H9 (cell line): ENCODE results near the gene NXPH4. TPM values are rescaled to one million over a fixed set of nuclear protein-coding genes. Genes with fewer than 3 reads are reported as not detected.
A peak's percentile ranks its signal among the peaks of the same experiment; 100 is the strongest.

Experiments
- DNase-seq: peaks from one replicate; pipeline ENCODE4 v3.0.0-alpha.2; 2017
- H2AFZ ChIP-seq: one replicate; pipeline ENCODE4 v1.6.1; 2013; ENCODE audit warnings: mild to moderate bottlenecking, low read length, control low read depth, moderate library complexity
- H2AK5ac ChIP-seq: 2 replicates; pipeline ENCODE4 v1.6.1; 2013; ENCODE audit warnings: low read length, control low read depth, mixed read lengths; ENCODE audit not compliant: insufficient read length
- H2BK120ac ChIP-seq: one replicate; pipeline ENCODE4 v1.6.1; 2013; ENCODE audit warnings: low read depth, mild to moderate bottlenecking, low read length, control low read depth, inconsistent platforms; ENCODE audit not compliant: poor library complexity, severe bottlenecking
- H2BK12ac ChIP-seq: 2 replicates; pipeline ENCODE4 v1.6.1; 2013; ENCODE audit warnings: low read length, control low read depth, mixed read lengths, low read depth; ENCODE audit not compliant: insufficient read length
- H2BK15ac ChIP-seq: 2 replicates; pipeline ENCODE4 v1.6.1; 2013; ENCODE audit warnings: low read depth, low read length, control low read depth
- H2BK20ac ChIP-seq: one replicate; pipeline ENCODE4 v1.6.1; 2013; ENCODE audit warnings: low read depth, mild to moderate bottlenecking, low read length, control low read depth, inconsistent platforms; ENCODE audit not compliant: poor library complexity, severe bottlenecking
- H2BK5ac ChIP-seq: 2 replicates; pipeline ENCODE4 v1.6.1; 2013; ENCODE audit warnings: low read length, control low read depth, mixed read lengths; ENCODE audit not compliant: insufficient read length
- H3K14ac ChIP-seq: 2 replicates; pipeline ENCODE4 v1.6.1; 2013; ENCODE audit warnings: low read length, control low read depth; ENCODE audit not compliant: insufficient read depth
- H3K18ac ChIP-seq: 2 replicates; pipeline ENCODE4 v1.6.1; 2013; ENCODE audit warnings: low read depth, mild to moderate bottlenecking, mixed read lengths, low read length, control low read depth; ENCODE audit not compliant: insufficient read length
- H3K23ac ChIP-seq: 2 replicates; pipeline ENCODE4 v1.6.1; 2013; ENCODE audit warnings: low read length, control low read depth, mixed read lengths, low read depth; ENCODE audit not compliant: insufficient read length
- H3K23me2 ChIP-seq: 2 replicates; pipeline ENCODE4 v1.6.1; 2013; ENCODE audit warnings: low read depth, mild to moderate bottlenecking, mixed read lengths, low read length, control low read depth; ENCODE audit not compliant: insufficient read length, poor library complexity, severe bottlenecking
- H3K27ac ChIP-seq: 2 replicates; pipeline ENCODE4 v1.5.1; 2013; ENCODE audit warnings: low read length, control low read depth, mixed read lengths, low read depth; ENCODE audit not compliant: insufficient read length
- H3K27me3 ChIP-seq: 2 replicates; pipeline ENCODE4 v1.6.1; 2013; ENCODE audit warnings: low read length, control low read depth, inconsistent platforms; ENCODE audit not compliant: insufficient read depth
- H3K4ac ChIP-seq: 2 replicates; pipeline ENCODE4 v1.6.1; 2013; ENCODE audit warnings: low read depth, mild to moderate bottlenecking, control low read depth, inconsistent platforms, low read length, moderate library complexity
- H3K4me1 ChIP-seq: 2 replicates; pipeline ENCODE4 v1.6.1; 2013; ENCODE audit warnings: low read length, control low read depth, inconsistent platforms; ENCODE audit not compliant: insufficient read depth
- H3K4me2 ChIP-seq: 2 replicates; pipeline ENCODE4 v1.6.1; 2013; ENCODE audit warnings: low read length, control low read depth, mixed read lengths; ENCODE audit not compliant: insufficient read length, insufficient read depth
- H3K56ac ChIP-seq: 2 replicates; pipeline ENCODE4 v1.6.1; 2013; ENCODE audit warnings: low read depth, mild to moderate bottlenecking, mixed read lengths, low read length, control low read depth; ENCODE audit not compliant: insufficient read length
- H3K79me1 ChIP-seq: 2 replicates; pipeline ENCODE4 v1.6.1; 2013; ENCODE audit warnings: low read depth, mild to moderate bottlenecking, moderate library complexity, low read length, control low read depth, inconsistent platforms; ENCODE audit not compliant: insufficient read depth, poor library complexity, severe bottlenecking
- H3K79me2 ChIP-seq: 2 replicates; pipeline ENCODE4 v1.6.1; 2013; ENCODE audit warnings: low read length, control low read depth, inconsistent platforms; ENCODE audit not compliant: insufficient read depth
- H3K9ac ChIP-seq: 2 replicates; pipeline ENCODE4 v1.6.1; 2013; ENCODE audit warnings: low read length, control low read depth, mixed read lengths; ENCODE audit not compliant: insufficient read length; ENCODE audit errors: extremely low read depth
- H3K9me3 ChIP-seq: one replicate; pipeline ENCODE4 v1.6.1; 2013; ENCODE audit warnings: low read depth, low read length, inconsistent platforms; ENCODE audit not compliant: control insufficient read depth
- H3T11ph ChIP-seq: one replicate; pipeline ENCODE4 v1.6.1; 2013; ENCODE audit warnings: mild to moderate bottlenecking, low read length, control low read depth, inconsistent platforms
- H4K20me1 ChIP-seq: one replicate; pipeline ENCODE4 v1.6.1; 2013; ENCODE audit not compliant: control insufficient read depth, insufficient read length, insufficient read depth
- H4K5ac ChIP-seq: 2 replicates; pipeline ENCODE4 v1.6.1; 2013; ENCODE audit warnings: low read depth, mild to moderate bottlenecking, mixed read lengths, low read length, control low read depth; ENCODE audit not compliant: insufficient read length
- H4K8ac ChIP-seq: replicated peaks from 2 replicates; pipeline ENCODE4 v1.6.1; 2013; ENCODE audit warnings: low read length, control low read depth, mixed read lengths, low read depth; ENCODE audit not compliant: insufficient read length
- H4K91ac ChIP-seq: 2 replicates; pipeline ENCODE4 v1.6.1; 2013; ENCODE audit warnings: low read depth, mild to moderate bottlenecking, moderate library complexity, mixed read lengths, low read length, control low read depth; ENCODE audit not compliant: insufficient read length
- H3K27ac Mint-ChIP-seq, 3 experiments: 2 replicates in 2 of 3; 3 replicates in 1 of 3; pipeline ENCODE4 v1.8.0; 2020 to 2021; ENCODE audit warnings: mixed read lengths in 3 of 3, mild to moderate bottlenecking in 1 of 3, moderate library complexity in 1 of 3
- H3K27me3 Mint-ChIP-seq: 2 replicates; pipeline ENCODE4 v1.8.0; 2021; ENCODE audit warnings: low read depth, mild to moderate bottlenecking, moderate library complexity, mixed read lengths
- H3K36me3 Mint-ChIP-seq, 3 experiments: 2 replicates in 2 of 3; 3 replicates in 1 of 3; pipeline ENCODE4 v1.8.0; 2020 to 2021; ENCODE audit warnings: low read depth in 3 of 3, mixed read lengths in 3 of 3; ENCODE audit not compliant: insufficient read depth in 1 of 3
- H3K4me1 Mint-ChIP-seq, 2 experiments: 2 replicates each; pipeline ENCODE4 v1.8.0; 2020; ENCODE audit warnings: mixed read lengths in 2 of 2
- H3K4me3 Mint-ChIP-seq, 2 experiments: 2 replicates in 1 of 2; 3 replicates in 1 of 2; pipeline ENCODE4 v1.8.0; 2020 to 2021; ENCODE audit warnings: mild to moderate bottlenecking in 2 of 2, mixed read lengths in 2 of 2, moderate library complexity in 1 of 2
- H3K9me3 Mint-ChIP-seq, 2 experiments: 2 replicates in 1 of 2; 3 replicates in 1 of 2; pipeline ENCODE4 v1.8.0; 2020; ENCODE audit warnings: mild to moderate bottlenecking in 2 of 2, mixed read lengths in 2 of 2, moderate library complexity in 1 of 2
- CTCF ChIP-seq: fragments of 200-600 bp; sonication (generic); conservative IDR thresholded peaks from 3 replicates; pipeline ENCODE4 v1.8.0; 2021; ENCODE audit warnings: antibody characterized with exemption, mild to moderate bottlenecking
- WGBS: extraction: QIAGEN DNeasy Blood & Tissue Kit; methylation state at CpG from one replicate; pipeline ENCODE4 v1.1.7; 2013; ENCODE audit warnings: missing lambda C conversion rate, low lambda C conversion rate, mixed read lengths; ENCODE audit not compliant: insufficient read length; ENCODE audit errors: extremely low coverage; 5-methylcytosine and 5-hydroxymethylcytosine counted together
- total RNA-seq: library from RNA; stranded (reverse); gene quantifications from 2 replicates; pipeline ENCODE4 v1.2.1, GENCODE V29; 2021

Gene NXPH4
- total RNA-seq, 1 experiment from 2014 or later: 2.1 TPM

GRCh38 chr12:57181561-57182155, 34.9 kb upstream of the NXPH4 start:
- Mint-ChIP-seq H3K36me3 (peaks cover 50 to 92% (median 91%) of the 10 kb centered on the region in 3 experiments; a peak in 6 of 7 replicates), H3K27ac (peak overlapping the region in 2 of 3 experiments; percentile 30 to 32; a peak in 3 of 7 replicates)
- WGBS: no CpG with 5 or more reads among the region's 5 CpGs

More at GRCh38 chr12:57181561-57182155, 34.9 kb upstream of the NXPH4 start:
- Histone ChIP-seq H3K4me2 (no peak overlapping the region), H2AFZ (no peak overlapping the region), H3K14ac (no peak overlapping the region), H3K18ac (no peak overlapping the region), H3K79me1 (no peaks in the 10 kb centered on the region), H4K20me1 (no peaks in the 10 kb centered on the region), H3K23me2 (no peaks in the 10 kb centered on the region), H3K27me3 (no peaks in the 10 kb centered on the region), H3T11ph (no peak overlapping the region), H3K9me3 (no peaks in the 10 kb centered on the region), H3K27ac (no peak overlapping the region), H3K79me2 (no peaks in the 10 kb centered on the region), H2BK12ac (no peak overlapping the region), H2BK20ac (no peak overlapping the region), H2AK5ac (no peak overlapping the region), H3K23ac (no peak overlapping the region), H3K56ac (no peak overlapping the region), H3K9ac (no peak overlapping the region), H4K91ac (no peak overlapping the region), H2BK5ac (no peak overlapping the region), H2BK15ac (no peak overlapping the region), H4K8ac (no peak overlapping the region), H3K4me1 (no peaks in the 10 kb centered on the region), H3K4ac (no peak overlapping the region), H4K5ac (no peak overlapping the region), H2BK120ac (no peak overlapping the region)
- H3K4me1 Mint-ChIP-seq: peaks cover 4 to 5% of the 10 kb centered on the region in 2 experiments
- no peaks in the 10 kb centered on the region for H3K9me3 Mint-ChIP-seq
- no peak for TF ChIP-seq CTCF
- H3K4me3 Mint-ChIP-seq: no peak overlapping the region
- H3K27me3 Mint-ChIP-seq: no peaks in the 10 kb centered on the region
- DNase-seq: no peak
